GM18873 (cell line): ENCODE measurements around the gene CACNA1B.
"Not testable (repeated sequence)": the region's sequence is repeated elsewhere in the genome, so short reads cannot be mapped to it uniquely, and the experiment has no call there.

Source experiments
- ATAC-seq: cut with Tn5 transposase; IDR thresholded peaks from one replicate; pipeline ENCODE4 v1.9.1; 2021; ENCODE audit warnings: mild to moderate bottlenecking, moderate library complexity, moderate number of reproducible peaks; ENCODE audit not compliant: unreplicated experiment, low FRiP score

Gene CACNA1B

DNA sequence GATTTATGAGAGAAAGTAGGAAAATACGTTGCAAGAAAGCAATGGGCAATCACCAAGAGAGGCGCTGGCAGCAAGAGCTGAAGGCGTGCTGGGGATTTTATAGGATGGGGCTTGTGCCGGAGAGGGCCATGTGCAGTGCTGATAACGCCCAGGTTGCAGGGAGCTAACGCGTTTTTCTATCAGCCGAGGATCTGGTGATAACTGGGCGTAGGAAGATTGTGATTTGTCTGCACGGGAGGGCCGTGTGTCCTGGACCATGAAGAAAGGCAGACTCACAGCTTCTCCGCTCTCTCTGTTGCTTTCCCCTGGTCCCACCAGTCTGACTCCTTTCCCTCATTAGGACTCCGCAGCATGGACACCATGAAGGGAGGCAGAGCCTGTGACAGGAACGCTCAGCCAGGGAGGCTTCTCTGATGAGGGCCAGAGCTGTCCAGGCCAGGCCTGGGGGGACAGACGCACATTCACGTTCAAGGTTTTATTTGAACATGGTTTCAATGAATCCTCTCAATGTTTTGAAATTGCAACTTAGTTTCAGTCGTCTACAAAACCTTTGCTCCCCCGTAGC, 11.9 kb upstream of the CACNA1B start:
- ATAC-seq, result no peak

DNA sequence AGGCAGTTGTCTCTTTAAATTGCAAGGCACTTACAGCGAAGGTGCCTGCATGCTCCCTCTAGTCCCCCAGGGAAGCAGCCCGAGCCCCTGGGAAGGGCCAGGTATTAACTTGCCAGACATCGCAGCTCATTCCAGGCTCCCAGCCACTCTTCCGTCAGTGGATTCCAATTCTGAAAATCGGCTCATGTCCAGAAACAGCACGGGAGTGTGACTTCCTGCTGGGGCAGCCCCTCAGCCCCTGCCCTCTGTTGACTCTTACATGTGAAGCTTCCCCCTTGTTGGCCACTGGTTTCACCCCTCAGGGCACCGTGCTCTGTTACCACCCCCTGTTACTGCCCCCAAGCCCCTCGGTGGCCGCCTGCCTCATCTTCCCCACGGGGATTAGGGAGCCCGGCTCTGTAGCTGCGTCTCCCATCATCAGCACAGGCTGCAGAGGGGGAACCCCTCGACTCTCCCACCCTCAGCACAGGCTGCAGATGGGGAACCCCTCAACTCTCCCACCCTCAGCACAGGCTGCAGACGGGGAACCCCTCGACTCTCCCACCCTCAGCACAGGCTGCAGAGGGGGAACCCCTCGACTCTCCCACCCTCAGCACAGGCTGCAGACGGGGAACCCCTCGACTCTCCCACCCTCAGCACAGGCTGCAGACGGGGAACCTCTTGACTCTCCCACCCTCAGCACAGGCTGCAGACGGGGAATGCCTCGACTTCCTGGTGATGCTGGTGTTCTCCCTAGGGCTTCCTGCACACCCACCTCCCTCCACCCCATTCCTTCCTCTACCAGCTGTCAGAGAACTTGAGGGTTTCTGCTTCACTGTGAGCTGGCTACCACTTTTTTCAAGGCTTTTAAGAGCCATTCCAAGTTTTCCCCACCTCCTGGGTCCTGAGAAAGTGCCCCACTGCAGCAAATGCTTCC, 11.1 kb upstream of the CACNA1B start:
- ATAC-seq, result no peak

DNA sequence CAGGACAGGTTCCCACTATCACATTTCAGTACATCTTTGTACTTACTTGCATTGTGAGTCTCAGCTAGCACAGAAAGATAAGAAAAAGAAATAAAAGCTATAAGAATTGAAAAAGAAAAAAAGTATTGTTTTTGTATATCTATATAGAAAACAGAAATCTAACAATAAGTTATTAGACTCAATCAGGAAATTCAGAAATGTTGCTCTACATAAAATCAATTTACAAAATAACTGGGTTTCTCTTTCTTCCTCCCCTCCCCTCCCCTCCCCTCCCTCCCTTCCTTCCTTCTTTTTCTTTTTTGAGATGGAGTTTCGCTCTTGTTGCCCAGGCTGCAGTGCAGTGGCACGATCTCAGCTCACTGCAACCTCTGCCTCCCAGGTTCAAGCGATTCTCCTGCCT, 7.2 kb upstream of the CACNA1B start:
- ATAC-seq, result no peak

DNA sequence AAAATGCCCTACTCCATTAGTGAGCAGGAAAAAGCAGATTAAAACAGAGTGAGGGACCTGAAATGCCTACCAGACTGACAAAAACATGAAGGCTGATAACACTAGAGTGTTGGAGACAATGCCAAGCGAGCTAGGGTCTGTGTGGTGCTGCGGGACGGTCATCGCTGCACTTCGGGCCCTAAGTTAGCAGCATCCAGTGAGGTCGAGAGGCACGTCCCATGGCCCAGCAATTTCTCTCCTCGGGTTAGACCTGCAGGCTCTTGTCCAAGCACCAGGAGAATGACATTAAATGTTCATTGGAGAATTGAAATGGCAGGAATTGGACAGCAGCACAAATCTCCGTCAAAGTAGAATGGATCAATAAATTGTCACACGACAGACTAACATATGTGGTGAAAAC, 5.3 kb upstream of the CACNA1B start:
- ATAC-seq, result no peak

DNA sequence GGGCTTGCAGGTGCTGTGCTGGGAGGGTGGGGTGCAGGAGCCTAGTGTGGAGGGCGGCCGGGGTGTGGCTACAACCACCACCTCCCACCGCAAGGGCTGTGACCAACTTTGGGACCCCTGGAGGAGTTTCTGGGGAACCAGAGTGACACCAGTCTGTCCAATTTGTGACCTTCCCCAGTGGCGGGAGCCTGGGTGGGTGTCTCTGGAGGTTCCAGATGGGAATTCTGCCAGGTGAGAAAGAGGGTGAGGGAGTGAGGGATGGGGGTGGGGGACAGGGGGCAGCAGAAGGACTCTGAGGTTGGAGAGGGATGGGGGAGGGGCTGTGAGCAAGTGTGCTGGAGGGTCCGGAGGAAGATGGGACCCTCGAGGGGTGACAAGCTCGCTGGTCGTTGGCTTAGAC, 4.2 kb upstream of the CACNA1B start:
- no peak for ATAC-seq

DNA sequence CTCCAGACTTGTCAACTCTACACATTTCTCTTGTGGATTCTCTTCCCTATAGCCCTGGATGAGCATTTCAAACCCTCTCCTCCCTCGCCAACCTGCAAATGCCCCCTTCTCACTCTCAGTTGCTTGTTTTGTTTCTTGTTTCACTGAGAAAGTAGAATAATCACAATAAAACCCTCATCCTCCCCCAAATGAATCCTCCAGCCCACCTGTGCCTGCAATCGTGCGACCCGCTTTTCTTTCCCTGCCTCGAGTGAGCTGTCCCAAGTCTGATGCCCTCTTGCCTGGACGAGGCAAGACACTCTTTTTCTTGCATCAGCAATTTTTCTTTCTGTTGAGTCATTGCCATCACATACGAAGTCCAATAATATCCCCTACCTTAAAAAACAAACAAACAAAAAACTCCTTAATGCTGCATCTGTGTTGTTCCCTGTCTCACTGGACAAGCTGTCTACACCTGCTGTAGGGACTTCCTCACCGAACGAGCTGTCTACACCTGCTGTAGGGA, 3.7 kb upstream of the CACNA1B start:
- ATAC-seq, result no peak

DNA sequence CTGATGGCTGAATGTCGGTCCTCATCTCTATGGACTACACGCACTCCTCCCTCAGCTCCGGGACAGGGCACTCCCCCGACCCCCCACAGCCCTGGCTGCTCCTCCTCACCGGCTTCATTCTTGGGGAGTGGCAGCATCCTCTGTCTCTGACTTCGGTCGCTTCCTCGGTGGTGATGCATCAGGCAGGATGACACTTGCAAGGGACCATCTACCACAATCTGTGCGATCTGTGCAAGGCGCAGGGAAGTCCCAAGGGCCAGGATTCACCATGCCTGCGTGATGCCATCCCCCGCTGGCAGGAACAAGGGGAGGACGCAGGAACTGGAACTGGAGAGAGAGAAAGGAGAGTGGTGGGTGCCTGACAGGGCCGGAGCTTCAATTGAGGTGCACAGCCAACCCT, 2.2 kb upstream of the CACNA1B start:
- no peak for ATAC-seq

DNA sequence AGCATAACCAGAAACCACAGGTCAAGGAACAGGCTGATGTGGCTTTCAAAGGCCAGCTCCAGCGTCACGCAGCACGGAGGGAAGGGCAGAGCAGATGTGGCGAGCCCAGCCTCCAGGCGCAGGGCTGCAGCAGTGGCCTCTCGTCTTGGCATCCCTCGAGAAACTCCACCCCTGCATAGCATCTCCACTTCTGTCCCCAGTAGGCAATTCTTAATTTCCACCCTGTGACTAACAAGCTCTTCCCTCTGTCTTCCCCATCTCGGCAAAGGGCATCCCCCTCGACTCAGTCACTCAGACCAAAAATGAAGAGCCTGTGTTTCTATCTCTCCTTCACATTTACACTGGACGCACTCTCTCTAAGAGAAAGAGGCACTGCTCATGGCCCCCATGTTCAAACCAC, 1.7 kb upstream of the CACNA1B start:
- ATAC-seq, result no peak

DNA sequence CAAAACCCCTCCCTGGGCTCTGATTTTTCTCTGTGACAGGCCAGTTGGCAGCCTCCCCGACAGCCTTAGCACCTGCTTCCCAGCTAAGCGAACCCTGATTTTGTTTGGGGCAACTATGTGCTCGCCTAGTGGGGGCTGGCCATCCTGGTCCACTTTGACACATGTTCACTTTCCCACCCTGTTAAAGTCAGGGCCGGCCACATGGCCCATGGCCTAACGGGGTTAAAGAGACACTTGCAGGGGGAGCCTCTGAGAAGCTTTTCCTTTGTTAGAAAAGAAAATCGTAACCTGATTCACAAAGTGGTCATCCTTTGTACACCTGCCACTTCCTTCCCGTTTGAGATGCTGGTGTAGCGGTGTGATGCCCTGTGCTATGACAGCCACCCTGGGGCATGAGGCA, 1.3 kb upstream of the CACNA1B start:
- no peak for ATAC-seq

DNA sequence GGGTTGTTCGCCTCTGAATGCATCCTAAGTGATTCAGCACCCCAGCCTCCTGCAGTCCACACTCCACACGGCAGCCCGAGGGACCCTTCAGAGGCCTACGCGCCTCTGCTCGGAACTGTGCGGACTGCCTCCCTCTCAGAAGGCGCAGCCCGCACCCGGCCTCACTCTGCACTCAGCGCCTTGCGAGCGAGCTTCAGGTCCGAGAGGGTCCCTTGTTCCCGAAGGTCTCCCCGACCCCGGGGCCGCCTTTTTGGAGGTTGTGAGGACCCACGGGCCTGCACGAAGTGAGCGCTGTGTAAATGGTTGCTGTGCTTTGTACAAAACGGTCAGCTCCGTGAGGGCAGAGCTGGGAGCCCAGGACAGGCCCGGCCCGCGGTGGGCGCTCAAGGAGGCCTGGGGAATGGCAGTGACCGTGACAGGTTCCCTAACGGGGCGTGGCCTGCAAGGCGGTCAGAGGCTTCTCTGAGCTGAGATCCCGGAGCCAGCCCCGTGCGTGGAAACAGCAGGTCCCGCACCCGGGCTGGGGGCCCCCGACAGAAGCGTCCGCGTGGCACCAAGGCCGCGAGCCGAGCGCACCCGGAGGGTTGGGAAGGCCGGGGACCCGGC, 698 bp upstream of the CACNA1B start:
- ATAC-seq, result no peak

DNA sequence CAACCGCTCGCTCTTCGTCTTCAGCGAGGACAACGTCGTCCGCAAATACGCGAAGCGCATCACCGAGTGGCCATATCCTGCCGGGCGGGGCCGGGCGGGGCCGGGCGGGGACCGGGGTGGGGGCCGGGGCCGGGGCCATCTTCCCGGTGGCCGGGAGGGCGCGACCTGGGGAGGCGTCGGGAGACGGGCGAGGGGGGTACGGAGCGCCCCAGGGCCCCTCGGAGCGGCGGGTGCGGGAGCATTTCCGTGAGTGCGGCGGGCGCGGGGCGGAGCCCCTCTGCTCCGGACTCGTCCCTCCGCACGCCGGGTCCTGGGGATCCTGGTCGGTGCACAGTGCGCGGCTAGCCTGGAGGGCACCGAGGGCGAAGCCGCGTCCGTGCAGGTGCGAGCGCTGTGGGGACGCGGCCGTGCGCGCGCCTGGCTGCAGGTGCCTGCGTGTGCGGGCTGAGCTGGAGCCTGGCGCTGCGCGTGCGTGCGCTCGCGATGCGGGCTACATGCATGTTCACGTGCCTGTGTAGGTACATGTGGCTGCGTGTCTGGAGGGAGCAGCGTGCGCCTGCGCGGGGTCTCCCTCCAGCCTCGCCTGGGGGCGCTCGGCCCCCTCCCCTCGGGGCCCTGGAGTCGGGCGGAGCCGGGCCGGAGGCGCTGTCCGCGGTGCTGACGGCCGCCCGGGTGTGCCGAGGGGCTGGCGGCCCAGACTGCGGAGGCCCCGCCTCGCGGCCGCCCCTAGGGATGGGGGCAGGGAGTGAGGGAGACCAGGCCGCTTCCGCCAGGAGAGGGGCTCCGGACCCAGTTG, 762 bp downstream of the CACNA1B start:
- ATAC-seq, result no peak

DNA sequence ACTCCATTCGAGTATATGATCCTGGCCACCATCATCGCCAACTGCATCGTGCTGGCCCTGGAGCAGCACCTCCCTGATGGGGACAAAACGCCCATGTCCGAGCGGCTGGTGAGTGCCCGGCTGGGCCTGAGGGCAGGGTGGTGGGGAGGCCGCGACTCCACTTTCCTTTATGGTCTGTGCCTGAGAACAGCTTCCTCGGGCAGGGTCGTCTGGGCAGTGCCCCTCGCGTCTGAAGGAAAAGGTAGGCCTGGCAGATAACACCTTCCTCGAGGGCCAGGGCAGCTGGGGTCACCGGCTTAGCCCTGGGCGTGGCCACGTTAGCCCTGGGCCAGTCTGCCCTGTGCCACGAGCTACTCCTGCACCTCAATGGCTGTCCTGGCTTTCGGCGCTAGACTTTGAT, 1.5 kb downstream of the CACNA1B start:
- no peak for ATAC-seq

DNA sequence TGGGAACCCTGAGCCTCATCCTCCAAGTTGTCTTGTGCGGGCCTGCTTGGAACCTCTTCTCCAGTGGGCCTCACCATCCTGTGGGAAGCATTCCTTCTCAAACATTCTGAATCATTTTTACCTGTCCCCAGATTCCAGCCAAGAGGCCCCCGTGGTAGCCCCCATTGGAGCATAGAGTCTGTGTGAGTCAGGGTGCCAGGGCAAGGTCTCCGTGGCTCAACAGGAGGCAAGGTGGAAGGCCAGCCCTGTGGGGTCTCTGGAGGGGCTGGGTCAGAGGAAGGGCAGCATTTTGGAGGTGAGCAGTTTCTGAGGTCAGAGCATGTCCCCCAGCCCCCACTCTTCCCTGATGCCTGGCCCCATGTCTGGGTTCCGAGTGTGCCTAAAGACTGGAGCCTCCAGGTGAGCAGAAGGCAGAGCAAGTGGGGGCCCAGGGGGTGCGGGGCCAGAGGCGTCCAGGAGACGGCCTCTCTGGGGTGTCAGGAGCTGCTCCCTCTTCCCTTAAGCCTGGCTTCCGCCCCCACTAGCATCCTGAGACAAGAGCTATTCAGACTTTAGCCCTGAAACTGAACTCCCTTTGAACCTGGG, 2.1 kb downstream of the CACNA1B start:
- no peak for ATAC-seq

DNA sequence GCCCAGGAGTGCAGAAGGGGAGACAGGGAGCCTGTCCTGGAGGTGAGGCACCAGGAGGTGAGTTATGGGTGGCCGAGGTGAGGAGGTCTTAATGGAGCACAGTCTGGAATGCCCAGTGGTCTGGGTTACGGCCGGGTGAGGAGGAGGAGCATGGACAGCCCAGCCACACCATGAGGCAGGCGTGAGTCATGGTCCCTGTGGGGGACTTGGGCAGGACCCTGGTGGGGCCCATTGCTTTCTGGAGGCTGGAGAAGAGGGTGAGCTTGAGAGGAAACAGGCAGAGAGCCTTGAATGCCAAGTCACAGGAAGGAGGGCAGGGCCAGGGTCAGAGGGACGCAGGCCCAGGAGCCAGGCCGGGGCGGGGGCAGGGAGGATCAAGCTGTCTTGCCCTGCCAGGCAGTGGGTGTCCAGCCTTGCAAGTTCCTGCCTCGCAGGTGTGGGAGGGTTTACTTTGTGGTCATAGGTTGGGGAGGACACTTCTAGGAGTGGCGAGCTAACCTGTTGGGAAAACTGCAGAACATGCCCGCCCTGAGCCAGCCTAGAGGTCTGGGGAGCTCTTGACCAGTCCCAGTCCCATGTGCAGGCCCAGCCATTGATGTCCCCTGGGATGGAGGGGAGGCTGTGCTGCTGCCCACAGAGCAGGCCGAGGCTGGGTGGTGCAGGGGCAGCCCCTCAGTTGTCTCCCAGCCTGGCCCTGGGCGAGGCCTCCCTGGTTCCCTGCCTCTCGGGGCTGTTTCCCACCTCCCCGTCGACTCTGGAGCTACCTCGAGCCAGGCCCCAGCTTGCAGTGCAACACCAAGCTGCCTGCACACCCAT, 2.8 kb downstream of the CACNA1B start:
- no peak for ATAC-seq

DNA sequence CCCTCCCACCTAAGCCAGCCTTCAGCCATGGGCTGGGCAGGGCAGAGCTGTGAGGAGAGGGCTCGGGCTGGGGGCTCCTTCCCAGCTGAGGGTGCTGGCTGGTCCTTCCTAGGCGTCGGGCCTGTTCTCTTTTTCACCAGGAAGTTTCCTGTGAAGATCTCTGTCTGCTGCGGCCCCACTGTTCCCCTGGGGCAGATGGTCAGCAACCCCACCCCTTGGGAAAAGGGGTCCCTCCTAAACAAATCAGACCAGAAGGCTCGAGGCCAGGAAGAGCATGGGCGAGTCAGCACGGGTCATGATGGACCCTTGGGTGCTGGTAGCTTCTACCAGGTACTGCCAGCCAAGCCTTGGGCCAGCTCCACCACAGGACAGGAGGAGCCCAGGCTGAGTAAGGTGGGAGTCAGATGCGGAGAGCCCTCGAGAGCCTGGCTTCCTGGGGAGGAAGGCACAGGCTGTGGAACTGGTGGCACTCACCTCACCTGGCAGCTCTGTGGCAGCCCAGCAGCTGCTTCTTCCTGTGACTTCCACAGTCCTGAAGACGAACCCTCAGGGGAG, 3.5 kb downstream of the CACNA1B start:
- ATAC-seq, result no peak

DNA sequence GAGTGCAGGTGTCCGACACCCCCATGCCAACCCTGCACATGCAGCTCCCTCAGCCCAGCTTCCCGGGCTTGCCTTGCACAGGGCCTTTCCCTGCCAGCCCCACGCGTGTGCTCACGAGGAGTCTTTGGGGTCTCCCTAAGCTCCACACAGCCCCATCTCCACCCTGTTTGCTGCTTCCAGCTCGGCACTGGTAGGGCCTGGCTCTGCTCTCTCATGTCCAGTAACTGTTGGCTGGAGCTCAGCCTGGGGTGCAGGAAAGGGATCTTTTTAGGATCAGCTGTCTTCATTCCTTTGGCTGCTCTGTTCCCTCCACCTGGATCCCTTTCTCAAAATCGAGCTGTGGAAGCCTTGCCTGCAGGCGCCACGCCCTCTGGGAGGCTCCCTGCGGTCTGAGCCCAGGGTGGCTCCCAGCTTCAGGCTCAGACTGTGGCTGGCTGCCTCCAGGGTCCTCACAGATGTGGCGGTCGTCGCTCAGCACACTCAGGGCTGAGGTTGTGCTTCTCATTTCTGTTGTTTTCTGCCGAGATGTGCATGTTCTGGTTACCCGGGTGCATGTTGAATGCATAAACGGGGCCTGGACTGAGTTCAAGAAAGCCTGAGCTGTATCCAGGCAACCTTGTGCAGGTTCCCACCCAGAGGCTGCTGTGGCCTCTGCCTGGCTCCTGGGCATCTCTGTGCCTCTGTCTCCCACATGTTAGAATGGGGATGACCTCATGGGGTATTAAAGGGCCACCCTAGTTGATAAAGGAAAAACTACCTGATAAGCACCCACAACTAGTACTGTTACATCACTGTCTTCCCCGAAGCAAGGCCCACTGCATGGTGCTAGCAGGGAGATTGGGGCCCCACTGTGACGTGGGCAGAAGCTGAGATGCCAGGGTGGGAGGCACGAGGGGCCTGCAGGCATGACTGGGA, 4.3 kb downstream of the CACNA1B start:
- ATAC-seq, result no peak

DNA sequence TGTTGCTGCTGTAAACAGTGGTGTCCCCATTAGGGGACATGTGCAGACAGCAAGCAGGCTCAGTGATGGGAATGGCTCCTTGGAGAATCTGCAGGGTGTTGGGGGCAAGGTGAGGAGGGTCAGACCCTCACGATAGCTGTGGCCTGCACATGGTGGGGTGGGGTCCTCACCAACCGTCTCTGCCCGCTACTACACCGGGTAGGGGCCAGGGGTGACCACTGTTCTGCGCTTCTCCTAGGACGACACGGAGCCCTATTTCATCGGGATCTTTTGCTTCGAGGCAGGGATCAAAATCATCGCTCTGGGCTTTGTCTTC, 4.9 kb downstream of the CACNA1B start:
- no peak for ATAC-seq

DNA sequence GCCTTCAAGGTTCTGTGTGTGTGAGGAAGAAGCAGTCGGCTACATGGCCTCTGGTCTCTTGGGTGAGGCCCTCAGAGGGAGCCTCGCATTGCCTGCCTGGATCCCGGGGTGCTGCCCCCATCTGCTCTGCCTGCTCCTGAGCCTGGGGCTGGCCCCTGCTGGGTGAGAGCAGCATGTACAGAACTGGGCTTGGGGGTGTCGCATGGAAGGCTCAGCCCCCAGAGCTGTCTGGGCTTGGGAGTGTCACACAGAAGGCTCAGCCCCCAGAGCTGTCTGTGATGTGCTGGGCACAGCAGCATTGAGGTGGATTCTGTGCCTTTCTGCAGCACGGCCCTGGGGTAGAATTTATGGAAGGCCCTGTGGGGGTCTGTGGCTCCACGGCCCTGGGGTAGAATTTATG, 6.4 kb downstream of the CACNA1B start:
- ATAC-seq, result not testable (repeated sequence)
